ENCODE measurements around the gene RAB27A. TPM values are rescaled to one million over a fixed set of nuclear protein-coding genes. Genes with fewer than 3 reads are reported as not detected.
A peak's percentile ranks its signal among the peaks of the same experiment; 100 is the strongest.

RAB27A gene
- total and polyA plus RNA-seq, 9 of the 15 experiments (the other 6 are each of a cell fraction or from before 2014, with no cell fraction given), result 31.5 to 171 (median 80.4) TPM

GRCh38 chr15:55288006-55288717, 1.5 kb downstream of the RAB27A start (continued):
- peak; percentile 59 for TF ChIP-seq ZBTB40 (IDR thresholded peaks at IDR 0.05)
- no peak for TF ChIP-seq ZBTB40 (CRISPR knock-in tag; IDR thresholded peaks at IDR 0.05)
- TF ChIP-seq SIX5 (IDR thresholded peaks at IDR 0.05; ENCODE audit: borderline replicate concordance in 1 of 2, insufficient read depth in 1 of 2, low read depth in 1 of 2, low read length in 2 of 2), result no peak
- 0 out of 2 replicates have a peak, but pooled peaks have one; percentile 12 for TF ChIP-seq OTX1 (CRISPR knock-in tag; IDR thresholded peaks at IDR 0.05)
- no peak for TF ChIP-seq ZNF143 (CRISPR knock-in tag; IDR thresholded peaks at IDR 0.05)
- TF ChIP-seq ETS2 (tag; IDR thresholded peaks at IDR 0.05; ENCODE audit: borderline replicate concordance, poor library complexity, severe bottlenecking), result no peak
- TF ChIP-seq BCOR (IDR thresholded peaks at IDR 0.05), result no peak; the same call in 1 of the 2 replicates
- TF ChIP-seq, protein P1, sequence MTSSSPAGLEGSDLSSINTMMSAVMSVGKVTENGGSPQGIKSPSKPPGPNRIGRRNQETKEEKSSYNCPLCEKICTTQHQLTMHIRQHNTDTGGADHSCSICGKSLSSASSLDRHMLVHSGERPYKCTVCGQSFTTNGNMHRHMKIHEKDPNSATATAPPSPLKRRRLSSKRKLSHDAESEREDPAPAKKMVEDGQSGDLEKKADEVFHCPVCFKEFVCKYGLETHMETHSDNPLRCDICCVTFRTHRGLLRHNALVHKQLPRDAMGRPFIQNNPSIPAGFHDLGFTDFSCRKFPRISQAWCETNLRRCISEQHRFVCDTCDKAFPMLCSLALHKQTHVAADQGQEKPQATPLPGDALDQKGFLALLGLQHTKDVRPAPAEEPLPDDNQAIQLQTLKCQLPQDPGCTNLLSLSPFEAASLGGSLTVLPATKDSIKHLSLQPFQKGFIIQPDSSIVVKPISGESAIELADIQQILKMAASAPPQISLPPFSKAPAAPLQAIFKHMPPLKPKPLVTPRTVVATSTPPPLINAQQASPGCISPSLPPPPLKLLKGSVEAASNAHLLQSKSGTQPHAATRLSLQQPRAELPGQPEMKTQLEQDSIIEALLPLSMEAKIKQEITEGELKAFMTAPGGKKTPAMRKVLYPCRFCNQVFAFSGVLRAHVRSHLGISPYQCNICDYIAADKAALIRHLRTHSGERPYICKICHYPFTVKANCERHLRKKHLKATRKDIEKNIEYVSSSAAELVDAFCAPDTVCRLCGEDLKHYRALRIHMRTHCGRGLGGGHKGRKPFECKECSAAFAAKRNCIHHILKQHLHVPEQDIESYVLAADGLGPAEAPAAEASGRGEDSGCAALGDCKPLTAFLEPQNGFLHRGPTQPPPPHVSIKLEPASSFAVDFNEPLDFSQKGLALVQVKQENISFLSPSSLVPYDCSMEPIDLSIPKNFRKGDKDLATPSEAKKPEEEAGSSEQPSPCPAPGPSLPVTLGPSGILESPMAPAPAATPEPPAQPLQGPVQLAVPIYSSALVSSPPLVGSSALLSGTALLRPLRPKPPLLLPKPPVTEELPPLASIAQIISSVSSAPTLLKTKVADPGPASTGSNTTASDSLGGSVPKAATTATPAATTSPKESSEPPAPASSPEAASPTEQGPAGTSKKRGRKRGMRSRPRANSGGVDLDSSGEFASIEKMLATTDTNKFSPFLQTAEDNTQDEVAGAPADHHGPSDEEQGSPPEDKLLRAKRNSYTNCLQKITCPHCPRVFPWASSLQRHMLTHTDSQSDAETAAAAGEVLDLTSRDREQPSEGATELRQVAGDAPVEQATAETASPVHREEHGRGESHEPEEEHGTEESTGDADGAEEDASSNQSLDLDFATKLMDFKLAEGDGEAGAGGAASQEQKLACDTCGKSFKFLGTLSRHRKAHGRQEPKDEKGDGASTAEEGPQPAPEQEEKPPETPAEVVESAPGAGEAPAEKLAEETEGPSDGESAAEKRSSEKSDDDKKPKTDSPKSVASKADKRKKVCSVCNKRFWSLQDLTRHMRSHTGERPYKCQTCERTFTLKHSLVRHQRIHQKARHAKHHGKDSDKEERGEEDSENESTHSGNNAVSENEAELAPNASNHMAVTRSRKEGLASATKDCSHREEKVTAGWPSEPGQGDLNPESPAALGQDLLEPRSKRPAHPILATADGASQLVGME (CRISPR knock-in tag; IDR thresholded peaks at IDR 0.05), result no peak
- TF ChIP-seq YBX1 (IDR thresholded peaks at IDR 0.05), result no peak
- TF ChIP-seq MAFK (IDR thresholded peaks at IDR 0.05; ENCODE audit: low read length), result no peak
- TF ChIP-seq XRCC3 (IDR thresholded peaks at IDR 0.05), result no peak
- TF ChIP-seq ZNF717 (CRISPR knock-in tag; IDR thresholded peaks at IDR 0.05), result no peak
- TF ChIP-seq TCFL5 (CRISPR knock-in tag; conservative IDR thresholded peaks at IDR 0.05), result no peak
